H4 (cell line): ENCODE measurements around the gene GPAT3. TPM values are rescaled to one million over a fixed set of nuclear protein-coding genes. Genes with fewer than 3 reads are reported as not detected.
"Not testable (repeated sequence)": the region's sequence is repeated elsewhere in the genome, so short reads cannot be mapped to it uniquely, and the experiment has no call there.

Experiments
- DNase-seq: peaks from one replicate; pipeline ENCODE4 v3.0.0-alpha.2; 2015; ENCODE audit warnings: low spot score
- total RNA-seq: library from RNA; depleted of rRNA; stranded (reverse); fragments of >200 nt; shearing (Covaris generic); gene quantifications from 2 replicates; pipeline ENCODE4 v1.2.3, GENCODE V29; 2014

GPAT3 gene
- total RNA-seq, 1 experiment from 2014 or later, result 69.7 TPM

- DNase-seq, result no peak
These were observed 68.4 kb downstream of the GPAT3 start for GRCh38 chr4:83604321-83604720.

- DNase-seq, result no peak
These were observed 69.3 kb downstream of the GPAT3 start for GRCh38 chr4:83605210-83605609.

GRCh38 chr4:83605744-83606172 is 69.8 kb downstream of the GPAT3 start:
- no peak for DNase-seq

GRCh38 chr4:83606460-83606859 is 70.6 kb downstream of the GPAT3 start:
- no peak for DNase-seq

GRCh38 chr4:83606898-83607297 is 71.0 kb downstream of the GPAT3 start:
- no peak for DNase-seq

GRCh38 chr4:83609365-83609764 is 73.5 kb downstream of the GPAT3 start:
- no peak for DNase-seq

- DNase-seq, result no peak
These were observed 74.8 kb downstream of the GPAT3 start for GRCh38 chr4:83610729-83611128.

- no peak for DNase-seq
These were observed 77.1 kb downstream of the GPAT3 start for GRCh38 chr4:83613023-83613422.

GRCh38 chr4:83613994-83614393 is 78.1 kb downstream of the GPAT3 start:
- DNase-seq, result no peak

- no peak for DNase-seq
These were observed 80.3 kb downstream of the GPAT3 start for GRCh38 chr4:83616252-83616651.

- DNase-seq, result no peak
These were observed 81.6 kb downstream of the GPAT3 start for GRCh38 chr4:83617371-83618035.

- peak; percentile 52 for DNase-seq
These were observed 82.5 kb downstream of the GPAT3 start for GRCh38 chr4:83618431-83618830.

GRCh38 chr4:83618991-83619645 is 83.2 kb downstream of the GPAT3 start:
- DNase-seq, result peak; percentile 54

GRCh38 chr4:83622127-83622526 is 86.2 kb downstream of the GPAT3 start:
- DNase-seq, result not testable (repeated sequence)

GRCh38 chr4:83625821-83626220 is 89.9 kb downstream of the GPAT3 start:
- no peak for DNase-seq

GRCh38 chr4:83626245-83626836 is 90.4 kb downstream of the GPAT3 start:
- no peak for DNase-seq

GRCh38 chr4:83629945-83630721 is 94.2 kb downstream of the GPAT3 start:
- DNase-seq, result peak; percentile 50

GRCh38 chr4:83631066-83631465 is 95.2 kb downstream of the GPAT3 start:
- no peak for DNase-seq

- no peak for DNase-seq
These were observed 101.0 kb downstream of the GPAT3 start for GRCh38 chr4:83636930-83637329.

- DNase-seq, result peak; percentile 72
These were observed 104.1 kb downstream of the GPAT3 start for GRCh38 chr4:83639849-83640493.

- no peak for DNase-seq
These were observed 107.1 kb downstream of the GPAT3 start for GRCh38 chr4:83643036-83643435.
